Karpas-422 (cell line): Measurements from ENCODE around the gene USPL1. TPM values are rescaled to one million over a fixed set of nuclear protein-coding genes. Genes with fewer than 3 reads are reported as not detected.

ENCODE experiments used
- DNase-seq: peaks from one replicate; pipeline ENCODE4 v3.0.0-alpha.2; 2015
- H2AFZ ChIP-seq: fragments of 200-600 bp; sonication (generic); 2 replicates; pipeline ENCODE4 v1.6.1; 2014; ENCODE audit warnings: antibody characterized with exemption, low read length, mixed read lengths
- H3K27ac ChIP-seq: fragments of 200-600 bp; sonication (generic); 2 replicates; pipeline ENCODE4 v1.5.1; 2014; ENCODE audit warnings: mild to moderate bottlenecking, low read length, moderate library complexity
- H3K27me3 ChIP-seq: fragments of 200-600 bp; sonication (generic); 2 replicates; pipeline ENCODE4 v1.6.1; 2014; ENCODE audit warnings: low read length, mixed read lengths
- H3K36me3 ChIP-seq: fragments of 200-600 bp; sonication (generic); 2 replicates; pipeline ENCODE4 v1.6.1; 2014; ENCODE audit warnings: low read length, mixed read lengths; ENCODE audit not compliant: insufficient read depth
- H3K4me1 ChIP-seq: fragments of 200-600 bp; sonication (generic); 2 replicates; pipeline ENCODE4 v1.6.1; 2014; ENCODE audit warnings: mild to moderate bottlenecking, low read length, mixed read lengths
- H3K4me2 ChIP-seq: fragments of 200-600 bp; sonication (generic); 2 replicates; pipeline ENCODE4 v1.6.1; 2014; ENCODE audit warnings: low read length, low read depth, mild to moderate bottlenecking; ENCODE audit not compliant: poor library complexity, severe bottlenecking
- H3K4me3 ChIP-seq: fragments of 200-600 bp; sonication (generic); 2 replicates; pipeline ENCODE4 v1.5.1; 2014; ENCODE audit warnings: mild to moderate bottlenecking, antibody characterized with exemption, low read length, mixed read lengths
- H3K79me2 ChIP-seq: fragments of 200-600 bp; sonication (generic); 2 replicates; pipeline ENCODE4 v1.6.1; 2014; ENCODE audit warnings: mild to moderate bottlenecking, low read length, mixed read lengths
- H3K9ac ChIP-seq: fragments of 200-600 bp; sonication (generic); 2 replicates; pipeline ENCODE4 v1.6.0; 2014; ENCODE audit warnings: low read length
- H3K9me2 ChIP-seq: fragments of 200-600 bp; sonication (generic), shearing (Covaris generic); replicated peaks from 2 replicates; pipeline ENCODE4 v1.6.0; 2014; ENCODE audit warnings: mild to moderate bottlenecking, low read length, moderate library complexity; ENCODE audit not compliant: insufficient read depth
- H3K9me3 ChIP-seq: fragments of 300-700, 200-600 bp; sonication (generic); 2 replicates; pipeline ENCODE4 v1.6.1; 2014; ENCODE audit warnings: low read length, mixed read lengths
- H4K20me1 ChIP-seq: fragments of 200-600 bp; sonication (generic); 2 replicates; pipeline ENCODE4 v1.6.1; 2014; ENCODE audit warnings: mild to moderate bottlenecking, antibody characterized with exemption, low read length, low read depth; ENCODE audit not compliant: insufficient read depth
- total RNA-seq: library from RNA; depleted of rRNA; stranded (reverse); fragments of >200 nt; shearing (Covaris generic); gene quantifications from 2 replicates; pipeline ENCODE4 v1.2.3, GENCODE V29; 2014; ENCODE audit warnings: low replicate concordance

Gene USPL1
- total RNA-seq, 1 experiment from 2014 or later = 18.4 TPM

- H3K9me3 ChIP-seq = no peaks in the 10 kb centered on the region
- no peak overlapping the region for H2AFZ ChIP-seq
- no peaks in the 10 kb centered on the region for H3K9me2 ChIP-seq
Measured at GRCh38 chr13:30667014-30667413, 49.3 kb downstream of the USPL1 start.

GRCh38 chr13:30668312-30668711, 50.6 kb downstream of the USPL1 start:
- Histone ChIP-seq H4K20me1 (no peaks in the 10 kb centered on the region), H3K9me3 (no peaks in the 10 kb centered on the region), H3K79me2 (no peaks in the 10 kb centered on the region), H3K4me3 (no peak overlapping the region), H3K4me1 (peaks cover 5% of the 10 kb centered on the region), H3K36me3 (no peaks in the 10 kb centered on the region), H3K4me2 (no peak overlapping the region), H3K9ac (no peak overlapping the region), H3K9me2 (no peaks in the 10 kb centered on the region), H3K27ac (no peak overlapping the region), H3K27me3 (no peaks in the 10 kb centered on the region), H2AFZ (no peak overlapping the region)
- DNase-seq = no peak

More at GRCh38 chr13:30667014-30667413, 49.3 kb downstream of the USPL1 start:
- peaks cover 6% of the 10 kb centered on the region for H3K4me1 ChIP-seq
- H3K27ac ChIP-seq = no peak overlapping the region
- H3K36me3 ChIP-seq = no peaks in the 10 kb centered on the region
- no peak overlapping the region for H3K4me3 ChIP-seq
- no peak overlapping the region for H3K4me2 ChIP-seq
- no peaks in the 10 kb centered on the region for H3K79me2 ChIP-seq
- no peak for DNase-seq
- H4K20me1 ChIP-seq = no peaks in the 10 kb centered on the region
- H3K27me3 ChIP-seq = no peaks in the 10 kb centered on the region
- H3K9ac ChIP-seq = no peak overlapping the region

- Histone ChIP-seq H3K9me2 (no peaks in the 10 kb centered on the region), H3K36me3 (no peaks in the 10 kb centered on the region), H3K27me3 (no peaks in the 10 kb centered on the region), H3K27ac (no peak overlapping the region), H3K9me3 (no peaks in the 10 kb centered on the region), H3K4me2 (no peak overlapping the region), H2AFZ (no peak overlapping the region), H4K20me1 (no peaks in the 10 kb centered on the region), H3K4me1 (peaks cover 16% of the 10 kb centered on the region), H3K4me3 (no peak overlapping the region), H3K79me2 (no peaks in the 10 kb centered on the region), H3K9ac (no peak overlapping the region)
- DNase-seq = peak; percentile 39
Measured at GRCh38 chr13:30671271-30671815, 53.6 kb downstream of the USPL1 start.

- Histone ChIP-seq H3K9ac (peak overlapping the region; percentile 65), H2AFZ (peak overlapping the region; percentile 99), H3K79me2 (no peaks in the 10 kb centered on the region), H3K4me1 (peaks cover 16% of the 10 kb centered on the region), H3K36me3 (no peaks in the 10 kb centered on the region), H3K9me3 (no peaks in the 10 kb centered on the region), H3K27ac (no peak overlapping the region), H3K27me3 (no peaks in the 10 kb centered on the region), H3K9me2 (no peaks in the 10 kb centered on the region), H3K4me3 (peak overlapping the region; percentile 69), H3K4me2 (peak overlapping the region; percentile 88), H4K20me1 (no peaks in the 10 kb centered on the region)
- peak; percentile 94 for DNase-seq
Measured at GRCh38 chr13:30673669-30674521, 56.2 kb downstream of the USPL1 start.

- Histone ChIP-seq H3K4me1 (peaks cover 19% of the 10 kb centered on the region), H3K27me3 (no peaks in the 10 kb centered on the region), H3K9me3 (no peaks in the 10 kb centered on the region), H3K27ac (no peak overlapping the region), H3K4me2 (no peak overlapping the region), H4K20me1 (no peaks in the 10 kb centered on the region), H3K79me2 (no peaks in the 10 kb centered on the region), H3K4me3 (no peak overlapping the region), H3K36me3 (no peaks in the 10 kb centered on the region), H2AFZ (no peak overlapping the region), H3K9me2 (no peaks in the 10 kb centered on the region), H3K9ac (no peak overlapping the region)
- DNase-seq = no peak
Measured at GRCh38 chr13:30675717-30676116, 58.0 kb downstream of the USPL1 start.

- no peaks in the 10 kb centered on the region for H3K36me3 ChIP-seq
- H3K4me3 ChIP-seq = no peak overlapping the region
- H3K27me3 ChIP-seq = no peaks in the 10 kb centered on the region
- H2AFZ ChIP-seq = no peak overlapping the region
- H3K4me1 ChIP-seq = peaks cover 19% of the 10 kb centered on the region
- no peak for DNase-seq
- no peaks in the 10 kb centered on the region for H4K20me1 ChIP-seq
- H3K9me3 ChIP-seq = no peaks in the 10 kb centered on the region
- no peak overlapping the region for H3K27ac ChIP-seq
- H3K9ac ChIP-seq = no peak overlapping the region
- H3K9me2 ChIP-seq = no peaks in the 10 kb centered on the region
- no peaks in the 10 kb centered on the region for H3K79me2 ChIP-seq
- H3K4me2 ChIP-seq = no peak overlapping the region
Measured at GRCh38 chr13:30676672-30677071, 59.0 kb downstream of the USPL1 start.

GRCh38 chr13:30679483-30680330, 62.0 kb downstream of the USPL1 start:
- no peaks in the 10 kb centered on the region for H3K9me2 ChIP-seq
- no peak overlapping the region for H3K4me2 ChIP-seq
- H3K9me3 ChIP-seq = no peaks in the 10 kb centered on the region
- H3K4me1 ChIP-seq = peaks cover 3% of the 10 kb centered on the region
- no peaks in the 10 kb centered on the region for H3K79me2 ChIP-seq
- peak; percentile 72 for DNase-seq
- no peak overlapping the region for H3K27ac ChIP-seq
- H3K4me3 ChIP-seq = no peak overlapping the region
- H2AFZ ChIP-seq = no peak overlapping the region
- H3K27me3 ChIP-seq = no peaks in the 10 kb centered on the region
- no peak overlapping the region for H3K9ac ChIP-seq
- no peaks in the 10 kb centered on the region for H4K20me1 ChIP-seq
- no peaks in the 10 kb centered on the region for H3K36me3 ChIP-seq

GRCh38 chr13:30681843-30682242, 64.1 kb downstream of the USPL1 start:
- H3K79me2 ChIP-seq = no peaks in the 10 kb centered on the region

More at GRCh38 chr13:30681843-30682242, 64.1 kb downstream of the USPL1 start:
- no peak for DNase-seq
- Histone ChIP-seq H3K27me3 (no peaks in the 10 kb centered on the region), H3K27ac (no peak overlapping the region), H3K36me3 (no peaks in the 10 kb centered on the region), H3K4me1 (peaks cover 3% of the 10 kb centered on the region), H3K9me3 (no peaks in the 10 kb centered on the region), H3K4me3 (no peak overlapping the region), H3K4me2 (no peak overlapping the region), H4K20me1 (no peaks in the 10 kb centered on the region), H3K9ac (no peak overlapping the region), H3K9me2 (no peaks in the 10 kb centered on the region), H2AFZ (no peak overlapping the region)
